H9 (cell line): Measurements from ENCODE around the gene FOXD4L6. TPM values are rescaled to one million over a fixed set of nuclear protein-coding genes. Genes with fewer than 3 reads are reported as not detected.

Source experiments
- total RNA-seq: library from RNA; stranded (reverse); gene quantifications from 2 replicates; pipeline ENCODE4 v1.2.1, GENCODE V29; 2021

Gene FOXD4L6
- total RNA-seq, 1 experiment from 2014 or later = 0.13 TPM

Other genes with a start within 250 kb of the FOXD4L6 start
- 13.4 and 14.5 TPM in 2 replicates for gene ZNG1F, start 60.6 kb upstream of the FOXD4L6 start, total RNA-seq